ENCODE results near the gene AIPL1.

DNA sequence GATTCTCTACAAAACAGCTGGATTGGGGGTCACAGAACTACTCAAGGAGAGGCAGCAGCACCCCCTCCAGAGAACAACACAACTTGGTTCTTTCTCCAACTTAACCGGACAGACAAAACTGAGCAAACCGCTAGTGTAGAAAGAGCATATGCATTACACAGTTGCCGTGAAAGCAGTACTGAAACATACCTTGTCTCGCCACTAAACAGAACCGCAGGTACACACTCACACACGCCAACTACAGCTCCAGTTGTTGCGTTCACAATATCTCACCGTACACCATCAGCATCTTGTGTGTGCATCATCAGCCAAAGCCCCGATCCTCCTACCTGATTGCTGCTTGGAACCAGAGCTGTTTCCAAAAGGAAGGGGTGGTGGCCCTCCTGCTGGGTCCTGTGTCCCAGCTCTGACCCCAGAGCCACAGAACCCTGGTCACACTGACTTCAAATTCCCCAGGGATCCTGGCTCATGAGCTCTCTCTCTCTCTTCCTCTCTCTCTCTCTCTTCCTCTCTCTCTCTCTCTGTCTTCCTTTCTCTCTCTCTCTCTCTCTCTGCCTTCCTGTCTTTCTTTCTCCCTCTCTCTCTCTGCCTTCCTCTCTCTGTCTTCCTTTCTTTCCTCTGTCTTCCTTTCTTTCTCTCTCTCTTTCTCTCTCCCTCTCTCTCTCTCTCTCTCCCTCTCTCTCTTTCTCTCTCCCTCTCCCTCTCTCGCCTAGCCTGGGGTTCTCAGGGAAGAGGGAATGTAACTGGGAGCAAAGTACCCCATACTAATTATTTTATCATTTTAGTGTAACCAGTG is 17.7 kb upstream of the AIPL1 start:
- no peak for TF ChIP-seq EP300 (IDR thresholded peaks at IDR 0.05)
- TF ChIP-seq, protein P1, sequence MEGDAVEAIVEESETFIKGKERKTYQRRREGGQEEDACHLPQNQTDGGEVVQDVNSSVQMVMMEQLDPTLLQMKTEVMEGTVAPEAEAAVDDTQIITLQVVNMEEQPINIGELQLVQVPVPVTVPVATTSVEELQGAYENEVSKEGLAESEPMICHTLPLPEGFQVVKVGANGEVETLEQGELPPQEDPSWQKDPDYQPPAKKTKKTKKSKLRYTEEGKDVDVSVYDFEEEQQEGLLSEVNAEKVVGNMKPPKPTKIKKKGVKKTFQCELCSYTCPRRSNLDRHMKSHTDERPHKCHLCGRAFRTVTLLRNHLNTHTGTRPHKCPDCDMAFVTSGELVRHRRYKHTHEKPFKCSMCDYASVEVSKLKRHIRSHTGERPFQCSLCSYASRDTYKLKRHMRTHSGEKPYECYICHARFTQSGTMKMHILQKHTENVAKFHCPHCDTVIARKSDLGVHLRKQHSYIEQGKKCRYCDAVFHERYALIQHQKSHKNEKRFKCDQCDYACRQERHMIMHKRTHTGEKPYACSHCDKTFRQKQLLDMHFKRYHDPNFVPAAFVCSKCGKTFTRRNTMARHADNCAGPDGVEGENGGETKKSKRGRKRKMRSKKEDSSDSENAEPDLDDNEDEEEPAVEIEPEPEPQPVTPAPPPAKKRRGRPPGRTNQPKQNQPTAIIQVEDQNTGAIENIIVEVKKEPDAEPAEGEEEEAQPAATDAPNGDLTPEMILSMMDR (IDR thresholded peaks at IDR 0.05), result no peak
- no peak for TF ChIP-seq POLR2A (IDR thresholded peaks at IDR 0.05)
- TF ChIP-seq POLR2AphosphoS5 (IDR thresholded peaks at IDR 0.05), result no peak
